GM23338 (cell line): ENCODE data around the gene C3orf70. TPM values are rescaled to one million over a fixed set of nuclear protein-coding genes. Genes with fewer than 3 reads are reported as not detected.
A peak's percentile ranks its signal among the peaks of the same experiment; 100 is the strongest.

Experiments used
- ATAC-seq: fragments of 200-7000 bp; cut with Tn5 transposase; 3 replicates; pipeline ENCODE4 v1.9.1; 2020
- DNase-seq: peaks from one replicate; pipeline ENCODE4 v3.0.0-alpha.2; 2015; ENCODE audit warnings: low spot score
- H2AFZ ChIP-seq: fragments of 200-600 bp; sonication (generic); 2 replicates; pipeline ENCODE4 v1.8.0; 2016; ENCODE audit warnings: antibody characterized with exemption, mild to moderate bottlenecking, moderate library complexity
- H3F3A ChIP-seq: fragments of 200-600 bp; sonication (generic); replicated peaks from 2 replicates; pipeline ENCODE4 v1.8.0; 2017; ENCODE audit warnings: antibody characterized with exemption, mixed run types, low read depth
- H3K27ac ChIP-seq: fragments of 200-600 bp; sonication (generic); 2 replicates; pipeline ENCODE4 v1.6.1; 2016; ENCODE audit warnings: low read depth
- H3K27me3 ChIP-seq: fragments of 200-600 bp; sonication (generic); 2 replicates; pipeline ENCODE4 v1.8.0; 2016; ENCODE audit warnings: mild to moderate bottlenecking, mixed run types, moderate library complexity; ENCODE audit not compliant: insufficient read depth
- H3K36me3 ChIP-seq: fragments of 200-600 bp; sonication (generic); 2 replicates; pipeline ENCODE4 v1.8.0; 2016; ENCODE audit warnings: mild to moderate bottlenecking; ENCODE audit not compliant: insufficient read depth
- H3K4me1 ChIP-seq: fragments of 200-600 bp; sonication (generic); 2 replicates; pipeline ENCODE4 v1.8.0; 2016; ENCODE audit warnings: mild to moderate bottlenecking, moderate library complexity; ENCODE audit not compliant: insufficient read depth
- H3K4me2 ChIP-seq: fragments of 200-600 bp; sonication (generic); 2 replicates; pipeline ENCODE4 v1.7.1; 2017; ENCODE audit warnings: mixed run types
- H3K4me3 ChIP-seq: fragments of 200-600 bp; sonication (generic); 2 replicates; pipeline ENCODE4 v1.6.1; 2016; ENCODE audit warnings: mixed run types
- H3K79me2 ChIP-seq: fragments of 200-600 bp; sonication (generic); replicated peaks from 2 replicates; pipeline ENCODE4 v1.8.0; 2017; ENCODE audit warnings: mild to moderate bottlenecking; ENCODE audit not compliant: insufficient read depth
- H3K9me2 ChIP-seq: fragments of 200-600 bp; sonication (generic); 2 replicates; pipeline ENCODE4 v1.8.0; 2017; ENCODE audit not compliant: insufficient read depth
- H4K20me1 ChIP-seq: fragments of 200-600 bp; sonication (generic); replicated peaks from 2 replicates; pipeline ENCODE4 v1.8.0; 2017; ENCODE audit warnings: mild to moderate bottlenecking; ENCODE audit not compliant: insufficient read depth
- H3K27ac Mint-ChIP-seq: 2 replicates; pipeline ENCODE4 v1.8.0; 2020; ENCODE audit warnings: inconsistent platforms, mild to moderate bottlenecking, moderate library complexity, mixed read lengths
- H3K27me3 Mint-ChIP-seq: 3 replicates; pipeline ENCODE4 v1.8.0; 2022; ENCODE audit warnings: low read depth, mild to moderate bottlenecking, moderate library complexity, mixed read lengths, inconsistent platforms; ENCODE audit not compliant: insufficient read depth, poor library complexity
- H3K36me3 Mint-ChIP-seq: 3 replicates; pipeline ENCODE4 v1.8.0; 2021; ENCODE audit warnings: low read depth, mild to moderate bottlenecking, inconsistent platforms, moderate library complexity, mixed read lengths
- H3K4me1 Mint-ChIP-seq: 3 replicates; pipeline ENCODE4 v1.8.0; 2020; ENCODE audit warnings: mild to moderate bottlenecking, inconsistent platforms, mixed read lengths
- H3K4me3 Mint-ChIP-seq: 3 replicates; pipeline ENCODE4 v1.8.0; 2021; ENCODE audit warnings: moderate library complexity, mild to moderate bottlenecking, inconsistent platforms, mixed read lengths
- H3K9me3 Mint-ChIP-seq: 3 replicates; pipeline ENCODE4 v1.8.0; 2020; ENCODE audit warnings: moderate library complexity, mild to moderate bottlenecking, inconsistent platforms, mixed read lengths
- CREB1 ChIP-seq: fragments of 250-450 bp; sonication (Bioruptor Pico); IDR thresholded peaks from 2 replicates; pipeline ENCODE4 v1.5.0; 2020; ENCODE audit warnings: low read depth, mild to moderate bottlenecking, moderate library complexity
- CTCF ChIP-seq, 2 experiments: fragments of 200-600 bp in 1 of 2; sonication (generic) in 1 of 2; conservative IDR thresholded peaks; 2 replicates each; pipeline versions ENCODE4 v1.5.1 to v1.6.1; 2016 to 2017; ENCODE audit warnings: antibody characterized with exemption in 2 of 2, low read depth in 2 of 2, mild to moderate bottlenecking in 2 of 2, moderate library complexity in 1 of 2
- ETS1 ChIP-seq: IDR thresholded peaks from 2 replicates; pipeline ENCODE4 v1.6.1; 2016; ENCODE audit warnings: antibody characterized with exemption
- EZH2 ChIP-seq: fragments of 200-600 bp; sonication (generic); IDR thresholded peaks from one replicate; pipeline ENCODE4 v1.8.0; 2017; ENCODE audit warnings: antibody characterized with exemption, mild to moderate bottlenecking, low read depth; ENCODE audit not compliant: unreplicated experiment
- EZH2phosphoT487 ChIP-seq: fragments of 200-600 bp; sonication (generic); IDR thresholded peaks from one replicate; pipeline ENCODE4 v1.8.1; 2018; ENCODE audit warnings: antibody characterized with exemption; ENCODE audit not compliant: unreplicated experiment
- NANOG ChIP-seq: IDR thresholded peaks from 2 replicates; pipeline ENCODE4 v1.6.1; 2016; ENCODE audit warnings: antibody characterized with exemption, borderline replicate concordance
- STAT1 ChIP-seq: IDR thresholded peaks from one replicate; pipeline ENCODE4 v1.6.1; 2016; ENCODE audit warnings: antibody characterized with exemption; ENCODE audit not compliant: unreplicated experiment
- polyA plus RNA-seq: library from polyadenylated mRNA; unstranded; fragments of >200 nt; fragmentation: Nextera tagmentation; extraction: Ambion mirVana; gene quantifications from 2 replicates; pipeline ENCODE4 v1.2.1, GENCODE V29; 2016
- total RNA-seq: library from RNA; depleted of rRNA; stranded (reverse); fragments of >200 nt; shearing (Covaris generic); gene quantifications from 2 replicates; pipeline ENCODE4 v1.2.3, GENCODE V29; 2014

The C3orf70 gene
- total and polyA plus RNA-seq, 2 experiments from 2014 or later: 0.45 to 1.5 TPM

- no peak overlapping the region for H3K4me3 ChIP-seq
- H4K20me1 ChIP-seq: no peaks in the 10 kb centered on the region
- Mint-ChIP-seq H3K27ac (no peak overlapping the region), H3K27me3 (peaks cover 2% of the 10 kb centered on the region), H3K36me3 (no peaks in the 10 kb centered on the region), H3K4me1 (peaks cover 11% of the 10 kb centered on the region; the same call in 2 of the 3 replicates), H3K9me3 (no peaks in the 10 kb centered on the region), H3K4me3 (no peak overlapping the region)
- H3K4me1 ChIP-seq: 0 out of 2 replicates have a peak, but pooled peaks cover 6% of the 10 kb centered on the region
- no peaks in the 10 kb centered on the region for H3K9me2 ChIP-seq
- no peak overlapping the region for H3K4me2 ChIP-seq
- peak; percentile 63 for ATAC-seq
- no peaks in the 10 kb centered on the region for H3F3A ChIP-seq
- H3K27me3 ChIP-seq: no peaks in the 10 kb centered on the region
- peak; percentile 35 for DNase-seq
- H3K79me2 ChIP-seq: no peaks in the 10 kb centered on the region
- no peak overlapping the region for H3K27ac ChIP-seq
- no peak overlapping the region for H2AFZ ChIP-seq
- H3K36me3 ChIP-seq: no peaks in the 10 kb centered on the region
- TF ChIP-seq CREB1 (CRISPR knock-in tag): no peak
- TF ChIP-seq CTCF (conservative IDR thresholded peaks at IDR 0.05; ENCODE audit: low read depth in 2 of 2): peak; percentile 39 to 56
These were observed 68.0 kb downstream of the C3orf70 start for GRCh38 chr3:185084901-185085300.

GRCh38 chr3:185084402-185084801 lies 68.5 kb downstream of the C3orf70 start:
- no peaks in the 10 kb centered on the region for H3K79me2 ChIP-seq
- no peaks in the 10 kb centered on the region for H3K9me3 Mint-ChIP-seq
- H3K27me3 ChIP-seq: no peaks in the 10 kb centered on the region
- no peak overlapping the region for H3K4me2 ChIP-seq
- H3K36me3 Mint-ChIP-seq: no peaks in the 10 kb centered on the region
- TF ChIP-seq CTCF (conservative IDR thresholded peaks at IDR 0.05; ENCODE audit: low read depth in 2 of 2) (no peak), EZH2 (no peak), STAT1 (no peak), NANOG (no peak), ETS1 (no peak), EZH2phosphoT487 (no peak)
- no peaks in the 10 kb centered on the region for H3K36me3 ChIP-seq
- peaks cover 11% of the 10 kb centered on the region; the same call in 2 of the 3 replicates for H3K4me1 Mint-ChIP-seq
- H4K20me1 ChIP-seq: no peaks in the 10 kb centered on the region
- H3K4me3 ChIP-seq: no peak overlapping the region
- peaks cover 2% of the 10 kb centered on the region for H3K27me3 Mint-ChIP-seq
- DNase-seq (no peak), ATAC-seq (peak; percentile 57)
- H3F3A ChIP-seq: no peaks in the 10 kb centered on the region
- H3K27ac ChIP-seq: no peak overlapping the region
- no peaks in the 10 kb centered on the region for H3K9me2 ChIP-seq
- H3K4me1 ChIP-seq: 0 out of 2 replicates have a peak, but pooled peaks cover 6% of the 10 kb centered on the region
- H3K4me3 Mint-ChIP-seq: no peak overlapping the region
- no peak overlapping the region for H3K27ac Mint-ChIP-seq
- no peak overlapping the region for H2AFZ ChIP-seq
